Upper lobe of right lung (tissue), 1 donor: Measurements from ENCODE around the gene P2RX7. TPM values are rescaled to one million over a fixed set of nuclear protein-coding genes. Genes with fewer than 3 reads are reported as not detected.

ENCODE experiments used
- ATAC-seq: fragments of 200-7000 bp; cut with Tn5 transposase; one replicate; pipeline ENCODE4 v1.9.1; 2020; ENCODE audit warnings: mild to moderate bottlenecking, moderate library complexity
- DNase-seq: peaks from one replicate; pipeline ENCODE4 v3.0.0-alpha.2; 2020
- H3K27ac ChIP-seq: fragments of 200-600 bp; one replicate; pipeline ENCODE4 v1.8.0; 2022
- H3K27me3 ChIP-seq: fragments of 200-600 bp; one replicate; pipeline ENCODE4 v1.8.0; 2022; ENCODE audit warnings: mild to moderate bottlenecking
- H3K36me3 ChIP-seq: fragments of 200-600 bp; one replicate; pipeline ENCODE4 v1.8.0; 2022
- H3K4me1 ChIP-seq: fragments of 200-600 bp; one replicate; pipeline ENCODE4 v1.8.0; 2022
- H3K4me3 ChIP-seq: fragments of 200-600 bp; one replicate; pipeline ENCODE4 v1.8.0; 2022; ENCODE audit warnings: mild to moderate bottlenecking
- H3K9me3 ChIP-seq: fragments of 200-600 bp; one replicate; pipeline ENCODE4 v1.8.0; 2022
- CTCF ChIP-seq: fragments of 200-600 bp; IDR thresholded peaks from one replicate; pipeline ENCODE4 v1.8.0; 2022; ENCODE audit warnings: antibody characterized with exemption
- intact Hi-C: fragments of 100-400 bp; cut with DNase I; formaldehyde crosslinking; loops from one replicate; pipeline ENCODE4 v1.11.0; 2022
- total RNA-seq: library from RNA; stranded (reverse); fragmentation: NEBNext Ultra II Directional; extraction: Animal tissue kit (Norgen Biotek cat#: 25700); gene quantifications from one replicate; pipeline ENCODE4 v1.2.1, GENCODE V29; 2021
- donor health status: DM: no; HTN: yes; CAD: no; lungs with severe emphysema.

The P2RX7 gene
- total RNA-seq, 1 donor from 2014 or later: 20.1 TPM

GRCh38 chr12:121165316-121165715 lies 32.6 kb downstream of the P2RX7 start:
- H3K36me3 ChIP-seq: peaks cover 19% of the 10 kb centered on the region
- no peak overlapping the region for H3K27ac ChIP-seq
- no peak for ATAC-seq
- no peaks in the 10 kb centered on the region for H3K4me1 ChIP-seq
- no peak overlapping the region for H3K4me3 ChIP-seq
- no peak for DNase-seq
- intact Hi-C loops: no loop called here
- no peaks in the 10 kb centered on the region for H3K27me3 ChIP-seq
- no peaks in the 10 kb centered on the region for H3K9me3 ChIP-seq
- TF ChIP-seq CTCF: no peak

- Histone ChIP-seq H3K27ac (no peak overlapping the region), H3K4me1 (no peaks in the 10 kb centered on the region), H3K36me3 (peaks cover 19% of the 10 kb centered on the region), H3K27me3 (no peaks in the 10 kb centered on the region), H3K9me3 (no peaks in the 10 kb centered on the region), H3K4me3 (no peak overlapping the region)
- intact Hi-C loops: no loop called here
- ATAC-seq: no peak
- DNase-seq: no peak
- TF ChIP-seq CTCF: no peak
These were observed 33.7 kb downstream of the P2RX7 start for GRCh38 chr12:121166356-121166755.

GRCh38 chr12:121167232-121167820 lies 34.6 kb downstream of the P2RX7 start:
- intact Hi-C loops: no loop called here
- ATAC-seq (peak; percentile 62), DNase-seq (no peak)
- H3K4me1 ChIP-seq: no peaks in the 10 kb centered on the region
- no peak overlapping the region for H3K27ac ChIP-seq
- H3K27me3 ChIP-seq: no peaks in the 10 kb centered on the region
- TF ChIP-seq CTCF: no peak
- no peaks in the 10 kb centered on the region for H3K9me3 ChIP-seq
- no peak overlapping the region for H3K4me3 ChIP-seq
- peaks cover 17% of the 10 kb centered on the region for H3K36me3 ChIP-seq

- no peak overlapping the region for H3K4me3 ChIP-seq
- no peak for TF ChIP-seq CTCF
- DNase-seq: no peak
- ATAC-seq: no peak
- peaks cover 14% of the 10 kb centered on the region for H3K36me3 ChIP-seq
- H3K9me3 ChIP-seq: no peaks in the 10 kb centered on the region
- H3K27ac ChIP-seq: no peak overlapping the region
- no peaks in the 10 kb centered on the region for H3K27me3 ChIP-seq
- H3K4me1 ChIP-seq: no peaks in the 10 kb centered on the region
- intact Hi-C loops: no loop called here
These were observed 35.3 kb downstream of the P2RX7 start for GRCh38 chr12:121167951-121168350.

GRCh38 chr12:121170151-121170550 lies 37.5 kb downstream of the P2RX7 start:
- intact Hi-C loops: no loop called here
- ATAC-seq (no peak), DNase-seq (no peak)
- Histone ChIP-seq H3K36me3 (peaks cover 14% of the 10 kb centered on the region), H3K4me1 (no peaks in the 10 kb centered on the region), H3K27me3 (no peaks in the 10 kb centered on the region), H3K27ac (no peak overlapping the region), H3K4me3 (no peak overlapping the region), H3K9me3 (no peaks in the 10 kb centered on the region)
- no peak for TF ChIP-seq CTCF
